C4-2B (cell line): ENCODE data around the gene AOC2.

Source experiments
- ZFX ChIP-seq: fragments of 450-650 bp; IDR thresholded peaks from 2 replicates; pipeline ENCODE4 v1.6.1; 2017
- TF ChIP-seq, protein P1 (sequence below): fragments of 450-650 bp; conservative IDR thresholded peaks from 2 replicates; pipeline ENCODE4 v1.5.1; 2017; ENCODE audit warnings: mild to moderate bottlenecking

DNA sequence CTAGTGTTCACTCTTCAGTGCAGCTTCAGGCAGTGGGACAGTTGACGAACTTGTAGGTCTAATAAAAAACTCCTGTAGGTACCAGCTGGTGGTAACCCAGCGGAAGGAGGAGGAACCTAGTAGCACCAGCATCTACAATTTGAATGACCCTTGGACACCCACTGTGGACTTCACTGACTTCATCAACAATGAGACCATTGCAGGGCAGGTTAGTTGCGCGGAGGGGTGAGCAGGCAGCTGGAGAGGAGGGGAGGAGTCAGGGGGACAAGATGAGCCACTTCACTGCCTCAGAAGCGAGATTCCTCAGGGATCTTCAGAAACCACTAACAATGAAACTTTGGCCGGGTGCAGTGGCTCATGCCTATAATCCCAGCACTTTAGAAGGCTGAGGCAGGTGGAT, 28.9 kb downstream of the AOC2 start:
- TF ChIP-seq, protein P1, sequence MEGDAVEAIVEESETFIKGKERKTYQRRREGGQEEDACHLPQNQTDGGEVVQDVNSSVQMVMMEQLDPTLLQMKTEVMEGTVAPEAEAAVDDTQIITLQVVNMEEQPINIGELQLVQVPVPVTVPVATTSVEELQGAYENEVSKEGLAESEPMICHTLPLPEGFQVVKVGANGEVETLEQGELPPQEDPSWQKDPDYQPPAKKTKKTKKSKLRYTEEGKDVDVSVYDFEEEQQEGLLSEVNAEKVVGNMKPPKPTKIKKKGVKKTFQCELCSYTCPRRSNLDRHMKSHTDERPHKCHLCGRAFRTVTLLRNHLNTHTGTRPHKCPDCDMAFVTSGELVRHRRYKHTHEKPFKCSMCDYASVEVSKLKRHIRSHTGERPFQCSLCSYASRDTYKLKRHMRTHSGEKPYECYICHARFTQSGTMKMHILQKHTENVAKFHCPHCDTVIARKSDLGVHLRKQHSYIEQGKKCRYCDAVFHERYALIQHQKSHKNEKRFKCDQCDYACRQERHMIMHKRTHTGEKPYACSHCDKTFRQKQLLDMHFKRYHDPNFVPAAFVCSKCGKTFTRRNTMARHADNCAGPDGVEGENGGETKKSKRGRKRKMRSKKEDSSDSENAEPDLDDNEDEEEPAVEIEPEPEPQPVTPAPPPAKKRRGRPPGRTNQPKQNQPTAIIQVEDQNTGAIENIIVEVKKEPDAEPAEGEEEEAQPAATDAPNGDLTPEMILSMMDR: no peak
- TF ChIP-seq ZFX: no peak
